HCT116 (cell line): ENCODE measurements around the gene TMEM131. TPM values are rescaled to one million over a fixed set of nuclear protein-coding genes. Genes with fewer than 3 reads are reported as not detected.

ENCODE experiments used
- ATAC-seq: fragments of 200-7000 bp; cut with Tn5 transposase; 2 replicates; pipeline ENCODE4 v1.9.1; 2020; ENCODE audit warnings: mild to moderate bottlenecking, moderate library complexity
- BruUV-seq: library from RNA; stranded (reverse); fragments of 400-500 nt; replicated peaks from 2 replicates; lab custom pipeline; 2021; lab: Mats Ljungman, UMichigan
- CTCF ChIA-PET: fragments of 300-600 bp; sonication (Branson Sonifier 250); formaldehyde crosslinking; loops from one replicate; lab custom pipeline; 2021; ENCODE audit warnings: antibody characterized with exemption; lab: Charles Lee
- POLR2A ChIA-PET: fragments of 300-600, 350-600 bp; sonication (Branson Sonifier 250); formaldehyde crosslinking; loops from one replicate; lab custom pipeline; 2021; ENCODE audit warnings: antibody characterized with exemption; lab: Charles Lee
- RAD21 ChIA-PET, 2 experiments: fragments of 300-600 bp; sonication (Branson Sonifier 250); formaldehyde crosslinking; loops; one replicate each; lab custom pipeline; 2023; ENCODE audit warnings: low total read pairs in 2 of 2; ENCODE audit not compliant: uncharacterized antibody in 2 of 2, unreplicated experiment in 2 of 2, low non-redundant PET in 1 of 2; lab: Charles Lee
- DNase-seq: peaks from one replicate; pipeline ENCODE4 v3.0.0-alpha.2; 2010; ENCODE audit warnings: low read depth, low spot score
- H2AFZ ChIP-seq: fragments of 200-600 bp; shearing (Covaris generic), sonication (generic); 2 replicates; pipeline ENCODE4 v1.6.1; 2017; ENCODE audit warnings: low read depth, mixed run types, mixed read lengths, antibody characterized with exemption, low read length; ENCODE audit not compliant: poor library complexity, severe bottlenecking
- H3K27ac ChIP-seq: 2 replicates; pipeline ENCODE4 v1.5.1; 2012; ENCODE audit warnings: low read depth, low read length
- H3K27me3 ChIP-seq: fragments of 200-600 bp; sonication (generic); 2 replicates; pipeline ENCODE4 v1.6.1; 2016; ENCODE audit warnings: mixed run types, low read length, mixed read lengths; ENCODE audit not compliant: insufficient read depth
- H3K36me3 ChIP-seq, 2 experiments: fragments of 200-500 bp in 1 of 2; fragments of 200-600 bp in 1 of 2; sonication (Bioruptor generic) in 1 of 2; sonication (generic) in 1 of 2; 2 replicates each; pipeline versions ENCODE4 v1.5.1 to v1.6.1; 2014 to 2016; ENCODE audit warnings: low read length in 2 of 2, inconsistent platforms in 1 of 2, mixed read lengths in 1 of 2, mixed run types in 1 of 2; ENCODE audit not compliant: insufficient read depth in 2 of 2, control insufficient read depth in 1 of 2
- H3K4me1 ChIP-seq, 2 experiments: fragments of 200-600 bp in 1 of 2; sonication (generic) in 1 of 2; 2 replicates each; pipeline versions ENCODE4 v1.5.1 to v1.6.1; 2012 to 2017; ENCODE audit warnings: low read length in 2 of 2, inconsistent platforms in 1 of 2, mild to moderate bottlenecking in 1 of 2, mixed read lengths in 1 of 2, mixed run types in 1 of 2, moderate library complexity in 1 of 2; ENCODE audit not compliant: insufficient read depth in 2 of 2, control insufficient read depth in 1 of 2
- H3K4me2 ChIP-seq: fragments of 200-600 bp; sonication (generic); 2 replicates; pipeline ENCODE4 v1.6.1; 2017; ENCODE audit warnings: mixed run types, low read length, mixed read lengths
- H3K4me3 ChIP-seq, 2 experiments: fragments of 200-600 bp in 1 of 2; sonication (generic) in 1 of 2; replicated peaks in 1 of 2; 2 replicates each; pipeline ENCODE4 v1.5.1; 2011 to 2016; ENCODE audit warnings: low read length in 2 of 2, control low read depth in 1 of 2, low read depth in 1 of 2, mild to moderate bottlenecking in 1 of 2, mixed read lengths in 1 of 2, mixed run types in 1 of 2
- H3K79me2 ChIP-seq: fragments of 200-600 bp; sonication (generic); 2 replicates; pipeline ENCODE4 v1.6.1; 2017; ENCODE audit warnings: mild to moderate bottlenecking, mixed run types, low read length, moderate library complexity, mixed read lengths; ENCODE audit not compliant: insufficient read depth
- H3K9ac ChIP-seq: fragments of 200-600 bp; sonication (generic); 2 replicates; pipeline ENCODE4 v1.6.1; 2016; ENCODE audit warnings: low read length, mixed read lengths
- H3K9me2 ChIP-seq: fragments of 200-600 bp; sonication (generic), shearing (Covaris generic); 2 replicates; pipeline ENCODE4 v1.6.1; 2017; ENCODE audit warnings: mixed run types, mild to moderate bottlenecking, moderate library complexity; ENCODE audit not compliant: insufficient read depth
- H3K9me3 ChIP-seq, 2 experiments: fragments of 200-500 bp in 1 of 2; fragments of 200-600 bp in 1 of 2; sonication (Bioruptor generic) in 1 of 2; sonication (generic) in 1 of 2; 2 replicates each; pipeline ENCODE4 v1.6.1; 2014 to 2017; ENCODE audit warnings: low read length in 2 of 2, mixed read lengths in 2 of 2, inconsistent platforms in 1 of 2, low read depth in 1 of 2, mild to moderate bottlenecking in 1 of 2, mixed run types in 1 of 2, moderate library complexity in 1 of 2; ENCODE audit not compliant: control insufficient read depth in 1 of 2, insufficient read depth in 1 of 2
- H4K20me1 ChIP-seq: fragments of 200-600 bp; sonication (generic), shearing (Covaris generic); 2 replicates; pipeline ENCODE4 v1.6.1; 2017; ENCODE audit warnings: mixed run types, mild to moderate bottlenecking, moderate library complexity; ENCODE audit not compliant: insufficient read depth
- CBX3 ChIP-seq: IDR thresholded peaks from 2 replicates; pipeline ENCODE4 v1.6.1; 2012; ENCODE audit warnings: low read depth
- CTCF ChIP-seq, 3 experiments: fragments of 200-600 bp in 1 of 3; sonication (generic) in 1 of 3; IDR thresholded peaks in 2 of 3; conservative IDR thresholded peaks in 1 of 3; 2 replicates each; pipeline ENCODE4 v1.5.1; 2012 to 2017; ENCODE audit warnings: low read depth in 2 of 3, low read length in 2 of 3, antibody characterized with exemption in 1 of 3, borderline replicate concordance in 1 of 3, control low read depth in 1 of 3, mild to moderate bottlenecking in 1 of 3, mixed read lengths in 1 of 3, mixed run types in 1 of 3, moderate library complexity in 1 of 3; ENCODE audit not compliant: insufficient read depth in 1 of 3
- EGR1 ChIP-seq: IDR thresholded peaks from 2 replicates; pipeline ENCODE4 v1.6.1; 2012; ENCODE audit warnings: low read depth
- ELF1 ChIP-seq: IDR thresholded peaks from 2 replicates; pipeline ENCODE4 v1.6.1; 2012; ENCODE audit warnings: low read depth, borderline replicate concordance
- EZH2 ChIP-seq: fragments of 200-600 bp; sonication (generic); IDR thresholded peaks from 2 replicates; pipeline ENCODE4 v1.6.1; 2017; ENCODE audit warnings: antibody characterized with exemption, mixed run types
- EZH2phosphoT487 ChIP-seq: fragments of 200-600 bp; IDR thresholded peaks from 2 replicates; pipeline ENCODE4 v1.6.1; 2018; ENCODE audit warnings: antibody characterized with exemption, borderline replicate concordance
- FOSL1 ChIP-seq: IDR thresholded peaks from 2 replicates; pipeline ENCODE4 v1.6.1; 2012; ENCODE audit warnings: low read depth
- JUND ChIP-seq: IDR thresholded peaks from 2 replicates; pipeline ENCODE4 v1.6.1; 2012
- POLR2A ChIP-seq: IDR thresholded peaks from 2 replicates; pipeline ENCODE4 v1.7.0; 2011; ENCODE audit warnings: borderline replicate concordance; ENCODE audit not compliant: insufficient read depth, insufficient read length; ENCODE audit errors: extremely low read depth
- POLR2AphosphoS5 ChIP-seq: IDR thresholded peaks from 2 replicates; pipeline ENCODE4 v1.6.1; 2011; ENCODE audit warnings: mild to moderate bottlenecking, low read depth, low read length, moderate library complexity
- RAD21 ChIP-seq: IDR thresholded peaks from 2 replicates; pipeline ENCODE4 v1.6.1; 2012; ENCODE audit warnings: low read depth, mild to moderate bottlenecking
- SP1 ChIP-seq: IDR thresholded peaks from 2 replicates; pipeline ENCODE4 v1.6.1; 2012; ENCODE audit warnings: low read depth
- SRF ChIP-seq: IDR thresholded peaks from 2 replicates; pipeline ENCODE4 v1.6.1; 2012; ENCODE audit warnings: low read depth
- TCF7L2 ChIP-seq: IDR thresholded peaks from 2 replicates; pipeline ENCODE4 v1.7.0; 2011; ENCODE audit warnings: borderline replicate concordance, inconsistent platforms; ENCODE audit not compliant: insufficient read depth, insufficient read length; ENCODE audit errors: extremely low read depth
- YY1 ChIP-seq: IDR thresholded peaks from 2 replicates; pipeline ENCODE4 v1.6.1; 2011; ENCODE audit warnings: low read length, low read depth, moderate library complexity, mild to moderate bottlenecking; ENCODE audit not compliant: insufficient replicate concordance; ENCODE audit errors: extremely low read depth
- ZFX ChIP-seq: fragments of 450-650 bp; IDR thresholded peaks from 2 replicates; pipeline ENCODE4 v1.6.1; 2017
- ZNF274 ChIP-seq: fragments of 200-500 bp; sonication (Bioruptor generic); IDR thresholded peaks from 2 replicates; pipeline ENCODE4 v1.6.1; 2014; ENCODE audit warnings: mild to moderate bottlenecking, low read depth, low read length, inconsistent platforms
- intact Hi-C: fragments of 100-400 bp; cut with micrococcal nuclease; formaldehyde crosslinking; loops from 2 replicates; pipeline ENCODE4 v1.10.0; 2022
- total RNA-seq: library from RNA; stranded (reverse); gene quantifications from one replicate; pipeline ENCODE4 v1.2.1, GENCODE V29; 2021; ENCODE audit not compliant: unreplicated experiment
- TF ChIP-seq, protein P1 (sequence below): IDR thresholded peaks from 2 replicates; pipeline ENCODE4 v1.6.1; 2011; ENCODE audit warnings: mild to moderate bottlenecking, low read length, moderate library complexity; ENCODE audit not compliant: insufficient replicate concordance; ENCODE audit errors: extremely low read depth
- TF ChIP-seq, protein P2 (sequence below): IDR thresholded peaks from 2 replicates; pipeline ENCODE4 v1.6.1; 2012
- TF ChIP-seq, protein P3 (sequence below): IDR thresholded peaks from 2 replicates; pipeline ENCODE4 v1.6.1; 2012

Gene TMEM131
- total RNA-seq, 1 experiment from 2014 or later: 51.5 TPM

GRCh38 chr2:97760480-97761049 is 235.2 kb downstream of the TMEM131 start:
- CTCF ChIA-PET: no interaction called here
- BruUV-seq: no TSS peak

More at GRCh38 chr2:97760480-97761049, 235.2 kb downstream of the TMEM131 start:
- Histone ChIP-seq H3K9ac (no peak overlapping the region), H3K4me1 (peaks cover 0 to 8% of the 10 kb centered on the region in 2 experiments; a peak in 2 of 4 replicates), H2AFZ (no peak overlapping the region), H3K4me3 (no peak overlapping the region), H3K9me3 (no peaks in the 10 kb centered on the region), H3K27me3 (no peaks in the 10 kb centered on the region), H3K9me2 (no peaks in the 10 kb centered on the region), H3K36me3 (peaks cover 15 to 26% of the 10 kb centered on the region in 2 experiments), H3K27ac (no peak overlapping the region), H3K79me2 (no peaks in the 10 kb centered on the region), H4K20me1 (no peaks in the 10 kb centered on the region), H3K4me2 (no peak overlapping the region)
- POLR2A ChIA-PET: no interaction called here
- intact Hi-C loops: no loop called here
- TF ChIP-seq ELF1 (no peak), YY1 (no peak), SRF (no peak), ZFX (no peak), FOSL1 (no peak), EZH2phosphoT487 (no peak), SP1 (no peak), POLR2A (no peak), POLR2AphosphoS5 (no peak), TCF7L2 (no peak), RAD21 (no peak), JUND (no peak), ZNF274 (no peak), CBX3 (no peak), CTCF (IDR thresholded peaks at IDR 0.05 in 2 of 3, conservative IDR thresholded peaks at IDR 0.05 in 1 of 3; ENCODE audit: borderline replicate concordance in 1 of 3, insufficient read depth in 1 of 3, low read depth in 2 of 3, low read length in 2 of 3) (no peak), EZH2 (no peak), EGR1 (no peak)
- TF ChIP-seq, protein P1, sequence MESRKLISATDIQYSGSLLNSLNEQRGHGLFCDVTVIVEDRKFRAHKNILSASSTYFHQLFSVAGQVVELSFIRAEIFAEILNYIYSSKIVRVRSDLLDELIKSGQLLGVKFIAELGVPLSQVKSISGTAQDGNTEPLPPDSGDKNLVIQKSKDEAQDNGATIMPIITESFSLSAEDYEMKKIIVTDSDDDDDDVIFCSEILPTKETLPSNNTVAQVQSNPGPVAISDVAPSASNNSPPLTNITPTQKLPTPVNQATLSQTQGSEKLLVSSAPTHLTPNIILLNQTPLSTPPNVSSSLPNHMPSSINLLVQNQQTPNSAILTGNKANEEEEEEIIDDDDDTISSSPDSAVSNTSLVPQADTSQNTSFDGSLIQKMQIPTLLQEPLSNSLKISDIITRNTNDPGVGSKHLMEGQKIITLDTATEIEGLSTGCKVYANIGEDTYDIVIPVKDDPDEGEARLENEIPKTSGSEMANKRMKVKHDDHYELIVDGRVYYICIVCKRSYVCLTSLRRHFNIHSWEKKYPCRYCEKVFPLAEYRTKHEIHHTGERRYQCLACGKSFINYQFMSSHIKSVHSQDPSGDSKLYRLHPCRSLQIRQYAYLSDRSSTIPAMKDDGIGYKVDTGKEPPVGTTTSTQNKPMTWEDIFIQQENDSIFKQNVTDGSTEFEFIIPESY: no peak
- TF ChIP-seq, protein P2, sequence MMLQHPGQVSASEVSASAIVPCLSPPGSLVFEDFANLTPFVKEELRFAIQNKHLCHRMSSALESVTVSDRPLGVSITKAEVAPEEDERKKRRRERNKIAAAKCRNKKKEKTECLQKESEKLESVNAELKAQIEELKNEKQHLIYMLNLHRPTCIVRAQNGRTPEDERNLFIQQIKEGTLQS: no peak
- TF ChIP-seq, protein P3, sequence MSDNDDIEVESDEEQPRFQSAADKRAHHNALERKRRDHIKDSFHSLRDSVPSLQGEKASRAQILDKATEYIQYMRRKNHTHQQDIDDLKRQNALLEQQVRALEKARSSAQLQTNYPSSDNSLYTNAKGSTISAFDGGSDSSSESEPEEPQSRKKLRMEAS: no peak
- no peak for ATAC-seq
- DNase-seq: no peak
- RAD21 ChIA-PET: no interaction called here
